ENCODE results near the gene ZAP70.
A peak's percentile ranks its signal among the peaks of the same experiment; 100 is the strongest.
"Not testable (repeated sequence)": the region's sequence is repeated elsewhere in the genome, so short reads cannot be mapped to it uniquely, and the experiment has no call there.

Gene ZAP70

DNA sequence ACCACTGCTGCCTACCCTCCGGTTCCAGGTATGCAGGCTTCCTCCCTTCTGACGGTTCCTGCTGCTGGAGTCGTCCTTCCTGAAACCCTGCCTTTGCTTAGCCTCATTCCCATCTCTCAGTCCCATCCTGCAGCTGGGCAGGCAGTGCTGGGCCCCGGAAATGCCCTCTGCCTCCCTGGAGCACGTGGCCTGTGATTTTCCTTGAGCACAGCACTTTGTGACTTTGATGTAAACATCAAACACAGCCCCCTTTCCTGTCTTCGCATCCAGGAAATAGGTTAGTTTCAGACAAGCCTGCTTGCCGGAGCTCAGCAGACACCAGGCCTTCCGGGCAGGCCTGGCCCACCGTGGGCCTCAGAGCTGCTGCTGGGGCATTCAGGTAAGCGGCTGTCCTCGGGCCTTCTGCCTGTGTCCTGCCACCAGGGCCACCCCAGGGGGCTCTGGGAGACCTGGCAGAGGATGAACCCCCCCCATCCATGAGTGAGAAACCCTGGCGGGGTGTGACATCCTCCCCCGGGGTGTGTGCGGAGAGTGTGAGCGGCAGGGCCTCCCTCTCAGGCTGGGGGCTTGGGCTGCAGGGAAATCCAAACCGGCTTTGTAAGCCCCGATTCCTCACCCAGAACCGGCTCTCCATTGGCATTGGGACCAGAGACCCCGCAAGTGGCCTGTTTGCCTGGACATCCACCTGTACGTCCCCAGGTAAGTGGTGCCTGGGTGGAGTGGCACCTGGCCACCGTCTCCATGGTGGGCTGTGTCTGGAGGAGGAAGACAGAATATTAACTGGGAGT is at the start of gene ZAP70:
Gene ZAP70, plus strand, starts transcription at position 281 of the 788 bp plus-strand sequence. CDS start 10,461 bp downstream, outside the sequence.
- no peak for TF ChIP-seq Cebpa-rat (IDR thresholded peaks at IDR 0.05)
- H3K27me3 ChIP-seq = no peaks in the 10 kb centered on the region
- peak within 1 kb of the TSS; percentile 61 to 98 (median 92) for H3K4me2 ChIP-seq
- H3K36me3 ChIP-seq = no peaks in the 10 kb centered on the region
- peak within 1 kb of the TSS; percentile 77 to 95 (median 89) for H3K9ac ChIP-seq
- no peaks in the 10 kb centered on the region for H3K9me3 ChIP-seq (replicated peaks in 1 of 11)
- peak within 1 kb of the TSS; percentile 6 to 66 (median 55); a peak in 17 of 20 replicates for H3K4me3 ChIP-seq
- H3K27ac ChIP-seq = peak within 1 kb of the TSS; percentile 69 to 99 (median 95); a peak in 21 of 22 replicates
- H3K4me1 ChIP-seq = peaks cover 34 to 100% (median 98%) of the 10 kb centered on the region in 10 experiments
- H4K20me1 ChIP-seq = no peaks in the 10 kb centered on the region

DNA sequence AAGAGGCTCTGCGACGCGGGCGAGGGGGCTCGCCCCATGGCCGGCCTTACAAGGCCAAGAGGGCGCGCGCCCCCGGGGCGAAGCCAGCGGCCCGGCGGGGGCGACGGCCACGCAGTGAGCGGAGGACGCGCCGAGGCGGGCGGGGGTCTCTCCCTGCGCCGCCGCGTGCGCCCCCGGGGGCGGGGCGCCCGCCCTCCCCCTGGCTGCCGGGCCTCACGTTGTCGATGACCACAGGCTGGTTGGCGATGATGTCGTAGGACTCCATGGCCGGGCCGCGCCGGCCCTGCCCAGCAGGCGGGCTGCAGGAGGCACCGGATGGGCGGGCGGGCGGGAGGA is 49.8 kb upstream of the ZAP70 start:
- Histone ChIP-seq H3K27me3 (no peaks in the 10 kb centered on the region), H3K4me1 (peaks cover 30 to 42% (median 37%) of the 10 kb centered on the region in 10 experiments), H3K4me3 (peak overlapping the region; percentile 77 to 95 (median 88)), H3K4me2 (peak overlapping the region; percentile 90 to 99 (median 97)), H3K27ac (peak overlapping the region; percentile 84 to 96 (median 94)), H3K9ac (peak overlapping the region; percentile 91 to 98 (median 94)), H3K9me3 (replicated peaks in 1 of 11) (no peaks in the 10 kb centered on the region), H3K36me3 (peaks cover 12 to 33% (median 25%) of the 10 kb centered on the region in 11 experiments), H4K20me1 (peaks cover 0 to 43% (median 26%) of the 10 kb centered on the region in 11 experiments; a peak in 14 of 22 replicates)
- TF ChIP-seq Cebpa-rat (IDR thresholded peaks at IDR 0.05) = no peak

DNA sequence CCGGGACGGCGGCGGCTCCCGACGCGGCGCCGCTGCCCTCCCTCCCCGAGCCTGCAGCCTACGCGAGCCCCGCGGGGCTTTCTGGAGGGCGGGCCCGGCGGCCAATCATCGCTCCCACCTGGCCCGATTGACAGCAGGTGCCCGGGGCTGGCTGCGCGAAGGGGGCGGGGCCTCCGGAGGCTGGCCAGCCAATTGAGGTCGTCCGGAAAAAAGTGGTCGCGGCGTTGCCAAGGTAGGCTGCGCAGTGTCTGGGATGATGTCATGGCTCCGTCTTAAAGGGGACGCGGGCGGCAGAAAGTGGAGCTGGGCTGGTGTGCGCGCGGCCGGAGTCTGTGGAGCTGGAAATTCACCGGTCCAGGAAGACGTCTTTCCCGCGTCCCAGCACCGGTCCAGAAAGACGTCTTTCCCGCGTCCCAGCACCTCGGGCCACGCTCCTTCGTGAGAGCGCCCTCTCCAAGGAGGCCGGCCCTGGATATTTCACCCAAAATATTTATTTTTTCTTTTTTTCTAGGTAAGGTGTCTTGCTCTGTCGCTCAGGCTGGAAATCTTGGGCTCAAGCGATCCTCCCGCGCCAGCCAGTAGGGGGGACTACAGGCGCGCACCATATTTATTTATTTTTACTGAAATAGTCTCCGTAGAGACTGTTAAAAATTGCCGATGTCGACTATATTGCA is 49.3 kb upstream of the ZAP70 start, which contains the start of gene ACTR1B:
Gene ACTR1B, minus strand, starts transcription at position 83 of the 674 bp plus-strand sequence. CDS start 154 bp downstream, outside the sequence.
- Histone ChIP-seq H3K4me3 (peak within 1 kb of the TSS; percentile 77 to 95 (median 88)), H3K9me3 (replicated peaks in 1 of 11) (no peaks in the 10 kb centered on the region), H3K9ac (peak within 1 kb of the TSS; percentile 91 to 98 (median 94)), H3K36me3 (peaks cover 7 to 28% (median 20%) of the 10 kb centered on the region in 11 experiments; a peak in 21 of 22 replicates), H4K20me1 (peaks cover 0 to 38% (median 26%) of the 10 kb centered on the region in 11 experiments; a peak in 14 of 22 replicates), H3K27ac (peak within 1 kb of the TSS; percentile 84 to 96 (median 94)), H3K4me1 (peaks cover 30 to 42% (median 37%) of the 10 kb centered on the region in 10 experiments), H3K4me2 (peak within 1 kb of the TSS; percentile 90 to 99 (median 97)), H3K27me3 (no peaks in the 10 kb centered on the region)
- no peak for TF ChIP-seq Cebpa-rat (IDR thresholded peaks at IDR 0.05)

DNA sequence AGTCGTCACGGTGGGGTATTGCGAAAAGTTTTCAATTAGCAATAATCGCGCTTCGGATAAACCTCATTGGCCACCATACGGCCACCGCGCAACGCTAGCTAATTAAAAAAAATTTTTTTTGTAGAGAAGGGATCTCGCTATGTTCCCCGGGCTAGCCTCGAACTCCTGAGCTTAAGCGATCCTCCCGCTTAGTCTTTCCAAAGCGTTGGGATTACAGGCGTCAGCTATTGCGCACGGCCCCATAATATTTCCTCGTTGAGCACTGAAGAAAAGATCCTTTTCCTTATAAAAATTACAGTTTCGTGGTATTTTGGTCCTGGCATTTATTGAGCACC is 48.8 kb upstream of the ZAP70 start:
- Histone ChIP-seq H3K4me3 (peak overlapping the region; percentile 77 to 95 (median 88)), H3K36me3 (peaks cover 1 to 23% (median 15%) of the 10 kb centered on the region in 11 experiments; a peak in 16 of 22 replicates), H3K9me3 (replicated peaks in 1 of 11) (no peaks in the 10 kb centered on the region), H3K4me1 (peaks cover 33 to 45% (median 38%) of the 10 kb centered on the region in 10 experiments), H4K20me1 (peaks cover 0 to 34% (median 24%) of the 10 kb centered on the region in 11 experiments; a peak in 14 of 22 replicates), H3K4me2 (peak overlapping the region; percentile 61 to 92 (median 69)), H3K27ac (peak overlapping the region; percentile 49 to 96 (median 93)), H3K27me3 (no peaks in the 10 kb centered on the region), H3K9ac (peak overlapping the region; percentile 76 to 98 (median 94))
- TF ChIP-seq Cebpa-rat (IDR thresholded peaks at IDR 0.05) = peak in 1 of 11 experiments; percentile 50; a peak in 2 of 22 replicates

DNA sequence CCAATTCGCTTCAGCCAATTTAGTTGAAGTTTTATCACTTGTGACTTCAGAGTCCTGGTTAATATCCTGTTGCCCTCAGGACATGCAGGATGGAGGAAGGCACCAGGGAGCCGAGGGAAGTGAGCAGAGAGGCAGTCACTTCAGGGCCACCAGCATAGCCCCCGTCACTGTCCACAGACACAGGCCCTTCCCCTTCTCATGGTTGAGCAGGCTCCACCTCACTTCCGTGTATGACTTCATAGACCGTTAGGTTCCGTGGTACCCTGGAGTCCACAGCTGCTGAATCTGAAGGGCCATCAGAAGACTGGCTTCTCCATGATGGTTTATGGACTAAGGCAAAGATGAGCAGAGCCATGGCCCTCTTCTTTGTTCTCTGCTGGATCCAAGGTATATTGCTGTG is 43.9 kb upstream of the ZAP70 start, which contains the start of gene C2orf92:
Gene C2orf92, plus strand, starts transcription at position 266 of the 400 bp plus-strand sequence. Its CDS starts 76 bp downstream, at position 342.
- peak within 1 kb of the TSS in 3 of 11 experiments; percentile 19 to 28 (median 26); a peak in 5 of 22 replicates for H3K4me2 ChIP-seq
- H3K27ac ChIP-seq = no peak within 1 kb of the TSS
- no peaks in the 10 kb centered on the region for H3K36me3 ChIP-seq
- H3K9ac ChIP-seq = no peak within 1 kb of the TSS
- peaks cover 9 to 20% (median 16%) of the 10 kb centered on the region in 10 experiments for H3K4me1 ChIP-seq
- H3K4me3 ChIP-seq = no peak within 1 kb of the TSS
- no peaks in the 10 kb centered on the region for H3K27me3 ChIP-seq
- no peaks in the 10 kb centered on the region for H3K9me3 ChIP-seq (replicated peaks in 1 of 11)
- no peak for TF ChIP-seq Cebpa-rat (IDR thresholded peaks at IDR 0.05)
- no peaks in the 10 kb centered on the region for H4K20me1 ChIP-seq

DNA sequence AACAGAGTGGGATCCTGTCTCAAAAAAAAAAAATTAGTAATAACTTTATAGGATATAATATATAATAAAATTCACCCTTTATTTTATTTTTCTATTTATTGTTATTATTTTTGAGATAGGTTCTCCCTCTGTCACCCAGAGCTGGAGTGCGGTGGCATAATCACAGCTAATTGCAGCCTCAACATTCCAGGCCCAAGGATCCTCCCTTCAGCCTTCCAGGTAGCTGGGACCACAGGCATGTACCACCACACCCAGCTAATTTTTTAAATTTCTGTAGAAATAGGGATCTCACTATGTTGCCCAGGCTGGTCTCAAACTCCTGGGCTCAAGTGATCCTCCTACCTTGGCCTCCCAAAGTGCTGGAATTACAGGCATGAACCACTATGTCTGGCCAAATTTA is 42.9 kb upstream of the ZAP70 start:
- Histone ChIP-seq H3K36me3 (no peaks in the 10 kb centered on the region), H3K9ac (no peak overlapping the region)
- no peak for TF ChIP-seq Cebpa-rat (IDR thresholded peaks at IDR 0.05)

DNA sequence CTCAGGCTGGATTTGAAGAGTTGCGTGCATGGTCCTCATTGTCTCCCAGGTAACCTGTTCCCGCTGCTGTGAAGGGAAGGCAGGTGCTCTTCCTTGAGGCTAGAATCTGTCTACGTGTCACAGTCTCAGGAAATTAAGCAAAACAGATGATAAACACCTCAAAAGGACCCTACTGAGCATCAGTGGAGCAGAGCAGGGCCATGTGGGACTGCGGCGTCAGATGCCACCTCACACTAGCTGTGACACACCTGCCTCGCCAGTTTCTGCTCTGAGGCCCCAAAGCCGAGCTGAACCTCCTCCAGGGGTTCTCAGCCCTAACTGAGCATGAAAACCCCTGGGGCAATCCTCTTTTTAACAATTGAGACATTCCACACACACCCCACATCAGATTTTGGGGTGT is 41.9 kb upstream of the ZAP70 start:
- no peaks in the 10 kb centered on the region for H3K36me3 ChIP-seq
- H3K4me2 ChIP-seq = no peak overlapping the region
- TF ChIP-seq Cebpa-rat (IDR thresholded peaks at IDR 0.05) = no peak
- no peaks in the 10 kb centered on the region for H3K9me3 ChIP-seq (replicated peaks in 1 of 11)
- peaks cover 0 to 12% (median 9%) of the 10 kb centered on the region in 10 experiments; a peak in 16 of 20 replicates for H3K4me1 ChIP-seq
- no peak overlapping the region for H3K27ac ChIP-seq
- H3K9ac ChIP-seq = no peak overlapping the region
- H4K20me1 ChIP-seq = no peaks in the 10 kb centered on the region
- H3K4me3 ChIP-seq = no peak overlapping the region
- H3K27me3 ChIP-seq = no peaks in the 10 kb centered on the region

More for the DNA sequence above, 42.9 kb upstream of the ZAP70 start:
- Histone ChIP-seq H4K20me1 (no peaks in the 10 kb centered on the region), H3K4me3 (no peak overlapping the region), H3K27ac (no peak overlapping the region), H3K27me3 (no peaks in the 10 kb centered on the region), H3K9me3 (replicated peaks in 1 of 11) (no peaks in the 10 kb centered on the region), H3K4me1 (peaks cover 0 to 12% (median 9%) of the 10 kb centered on the region in 10 experiments; a peak in 16 of 20 replicates), H3K4me2 (no peak overlapping the region)

DNA sequence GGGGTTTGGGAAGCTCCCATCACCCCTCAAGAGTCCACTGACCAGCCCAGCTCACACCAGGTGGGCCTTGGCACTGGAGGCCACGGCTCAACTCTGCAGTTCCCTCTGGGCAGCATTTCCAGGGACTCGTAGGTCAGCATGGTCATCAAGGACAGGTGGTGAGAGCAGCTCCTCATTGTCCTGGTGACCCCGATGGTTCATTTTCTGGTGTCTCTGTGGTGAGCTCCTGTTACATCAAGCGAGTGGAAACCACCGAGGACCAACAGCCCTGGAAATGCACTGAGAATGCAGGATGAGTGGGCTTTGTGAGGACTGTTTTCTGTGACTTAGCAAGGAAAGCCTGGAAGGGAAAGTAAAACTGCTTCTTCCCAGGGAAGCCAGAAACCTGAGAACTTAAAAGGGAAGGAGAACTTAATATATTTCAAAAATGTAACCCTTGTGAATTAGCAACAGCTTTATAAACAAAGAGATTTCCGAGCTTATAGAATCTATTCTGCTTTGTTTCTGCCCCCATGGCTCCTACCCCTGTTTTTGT is 40.7 kb upstream of the ZAP70 start:
- not testable (repeated sequence) for H3K36me3 ChIP-seq; H3K27ac ChIP-seq; H3K9ac ChIP-seq; H3K27me3 ChIP-seq; H3K4me3 ChIP-seq; H3K9me3 ChIP-seq (replicated peaks in 1 of 11); H4K20me1 ChIP-seq
- Histone ChIP-seq H3K4me1 (peaks cover 0 to 12% (median 9%) of the 10 kb centered on the region in 10 experiments; a peak in 16 of 20 replicates), H3K4me2 (peak overlapping the region in 5 of 11 experiments; percentile 32 to 60 (median 48); a peak in 10 of 22 replicates)

All from BLaER1 treated with 17β-estradiol and CSF1 and Interleukin-3, amounts not matched to agents 10 nM and 100 nM (cell line).